IMR-90 (cell line): Measurements from ENCODE around the gene UTP14C.

Experiments
- BHLHE40 ChIP-seq: fragments of 150-350 bp; IDR thresholded peaks from 2 replicates; pipeline ENCODE4 v1.6.1; 2016; ENCODE audit warnings: mild to moderate bottlenecking, low read depth, low read length
- CTCF ChIP-seq: conservative IDR thresholded peaks from 2 replicates; pipeline ENCODE4 v1.5.1; 2012; ENCODE audit warnings: mild to moderate bottlenecking, low read depth, low read length, improper control_type of control experiment
- NFE2L2 ChIP-seq: fragments of 150-350 bp; IDR thresholded peaks from 2 replicates; pipeline ENCODE4 v1.6.1; 2016; ENCODE audit warnings: low read depth, mild to moderate bottlenecking, low read length
- POLR2A ChIP-seq: IDR thresholded peaks from 2 replicates; pipeline ENCODE4 v1.6.1; 2012; ENCODE audit warnings: mild to moderate bottlenecking, low read depth, low read length
- RFX5 ChIP-seq: IDR thresholded peaks from 2 replicates; pipeline ENCODE4 v1.8.0; 2012; ENCODE audit warnings: low read depth, mild to moderate bottlenecking, low read length, moderate library complexity

- TF ChIP-seq CTCF (no peak), NFE2L2 (no peak), RFX5 (no peak), BHLHE40 (no peak), POLR2A (no peak)
Measured at GRCh38 chr13:51993713-51994112, 30.8 kb upstream of the UTP14C start.
